ENCODE data around the gene CEP112.

Gene CEP112

DNA sequence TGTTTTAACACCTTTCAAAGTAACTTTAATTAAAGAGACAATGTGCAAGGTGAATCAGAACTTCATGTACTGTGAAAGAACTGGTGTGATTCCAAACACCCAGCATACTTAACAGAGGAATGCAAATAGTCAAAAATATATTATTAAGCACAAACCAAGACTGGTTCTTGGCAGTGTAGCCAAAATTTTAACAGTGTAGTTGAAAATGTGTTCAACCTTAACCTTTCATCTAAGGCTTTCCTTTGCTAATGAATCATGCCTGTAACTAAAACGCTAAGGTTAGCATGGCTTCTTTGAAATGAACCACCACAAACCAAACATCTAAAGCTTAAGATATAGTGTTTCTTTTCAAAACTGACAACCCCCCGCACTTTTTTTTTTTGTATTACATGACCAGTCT lies 484.2 kb downstream of the CEP112 start:
- no peak overlapping the region for H3K27ac ChIP-seq
- no peak for TF ChIP-seq ZFX (IDR thresholded peaks at IDR 0.05; ENCODE audit: borderline replicate concordance)
- TF ChIP-seq, protein P1, sequence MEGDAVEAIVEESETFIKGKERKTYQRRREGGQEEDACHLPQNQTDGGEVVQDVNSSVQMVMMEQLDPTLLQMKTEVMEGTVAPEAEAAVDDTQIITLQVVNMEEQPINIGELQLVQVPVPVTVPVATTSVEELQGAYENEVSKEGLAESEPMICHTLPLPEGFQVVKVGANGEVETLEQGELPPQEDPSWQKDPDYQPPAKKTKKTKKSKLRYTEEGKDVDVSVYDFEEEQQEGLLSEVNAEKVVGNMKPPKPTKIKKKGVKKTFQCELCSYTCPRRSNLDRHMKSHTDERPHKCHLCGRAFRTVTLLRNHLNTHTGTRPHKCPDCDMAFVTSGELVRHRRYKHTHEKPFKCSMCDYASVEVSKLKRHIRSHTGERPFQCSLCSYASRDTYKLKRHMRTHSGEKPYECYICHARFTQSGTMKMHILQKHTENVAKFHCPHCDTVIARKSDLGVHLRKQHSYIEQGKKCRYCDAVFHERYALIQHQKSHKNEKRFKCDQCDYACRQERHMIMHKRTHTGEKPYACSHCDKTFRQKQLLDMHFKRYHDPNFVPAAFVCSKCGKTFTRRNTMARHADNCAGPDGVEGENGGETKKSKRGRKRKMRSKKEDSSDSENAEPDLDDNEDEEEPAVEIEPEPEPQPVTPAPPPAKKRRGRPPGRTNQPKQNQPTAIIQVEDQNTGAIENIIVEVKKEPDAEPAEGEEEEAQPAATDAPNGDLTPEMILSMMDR (IDR thresholded peaks at IDR 0.05), result no peak

DNA sequence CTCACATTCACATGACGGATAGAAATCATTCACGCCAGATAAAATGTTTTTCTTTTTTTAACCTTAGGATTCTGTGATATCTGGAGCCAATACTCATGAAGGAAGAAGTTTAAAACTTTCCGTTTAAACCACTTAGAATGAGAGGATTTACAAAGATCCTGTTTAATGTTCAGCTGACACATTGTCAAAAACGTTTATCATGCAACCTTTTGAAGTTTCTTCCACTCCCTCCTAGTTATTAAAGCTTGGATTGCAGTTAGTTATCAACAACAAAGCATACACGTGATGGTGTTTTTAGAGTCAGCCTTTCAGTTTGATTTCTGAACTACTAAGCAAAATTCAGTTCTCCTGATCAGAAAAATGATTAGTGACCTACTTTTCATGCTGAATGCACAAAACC lies 487.2 kb downstream of the CEP112 start:
- TF ChIP-seq ZFX (IDR thresholded peaks at IDR 0.05; ENCODE audit: borderline replicate concordance), result no peak
- TF ChIP-seq, protein P1 (IDR thresholded peaks at IDR 0.05), result no peak
- no peak overlapping the region for H3K27ac ChIP-seq

DNA sequence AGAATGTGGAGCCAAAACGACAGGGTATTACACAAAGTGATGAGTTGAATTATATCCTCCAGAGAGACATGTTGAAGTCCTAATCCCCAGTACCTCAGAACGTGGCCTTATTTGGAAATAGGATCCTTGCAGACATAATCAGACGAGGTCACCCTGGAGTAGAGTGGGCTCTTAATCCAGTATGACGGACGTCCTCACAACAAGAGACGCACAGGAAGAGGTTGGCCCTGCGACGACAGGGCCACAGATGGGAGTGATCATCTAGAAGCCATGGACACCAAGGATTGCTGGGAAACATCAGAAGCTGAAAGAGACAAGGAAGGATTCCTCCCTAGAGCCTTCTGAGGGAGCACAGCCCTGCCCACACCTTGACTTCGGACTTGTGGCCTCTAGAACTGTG lies 488.0 kb downstream of the CEP112 start:
- H3K27ac ChIP-seq, result no peak overlapping the region
- no peak for TF ChIP-seq ZFX (IDR thresholded peaks at IDR 0.05; ENCODE audit: borderline replicate concordance)
- TF ChIP-seq, protein P1 (IDR thresholded peaks at IDR 0.05), result no peak

DNA sequence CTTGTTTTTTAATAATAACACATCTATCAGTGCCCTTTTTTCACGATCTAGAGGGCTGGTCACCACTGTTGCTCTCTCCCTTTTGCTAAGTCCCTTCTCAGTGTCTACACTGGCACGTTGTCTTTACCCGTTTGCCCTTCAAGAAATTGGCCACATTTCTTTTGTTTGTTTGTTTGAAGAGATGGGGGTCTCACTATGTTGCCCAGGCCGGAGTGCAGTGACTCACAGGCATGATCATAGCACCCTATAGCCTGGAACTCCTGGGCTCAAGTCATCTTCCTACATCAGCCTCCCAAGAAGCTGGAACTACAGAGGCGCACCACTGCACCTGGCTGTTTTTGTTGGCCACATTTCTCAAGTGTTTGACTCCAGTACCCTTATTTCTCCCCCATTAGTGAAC lies 492.5 kb downstream of the CEP112 start:
- H3K27ac ChIP-seq, result no peak overlapping the region

DNA sequence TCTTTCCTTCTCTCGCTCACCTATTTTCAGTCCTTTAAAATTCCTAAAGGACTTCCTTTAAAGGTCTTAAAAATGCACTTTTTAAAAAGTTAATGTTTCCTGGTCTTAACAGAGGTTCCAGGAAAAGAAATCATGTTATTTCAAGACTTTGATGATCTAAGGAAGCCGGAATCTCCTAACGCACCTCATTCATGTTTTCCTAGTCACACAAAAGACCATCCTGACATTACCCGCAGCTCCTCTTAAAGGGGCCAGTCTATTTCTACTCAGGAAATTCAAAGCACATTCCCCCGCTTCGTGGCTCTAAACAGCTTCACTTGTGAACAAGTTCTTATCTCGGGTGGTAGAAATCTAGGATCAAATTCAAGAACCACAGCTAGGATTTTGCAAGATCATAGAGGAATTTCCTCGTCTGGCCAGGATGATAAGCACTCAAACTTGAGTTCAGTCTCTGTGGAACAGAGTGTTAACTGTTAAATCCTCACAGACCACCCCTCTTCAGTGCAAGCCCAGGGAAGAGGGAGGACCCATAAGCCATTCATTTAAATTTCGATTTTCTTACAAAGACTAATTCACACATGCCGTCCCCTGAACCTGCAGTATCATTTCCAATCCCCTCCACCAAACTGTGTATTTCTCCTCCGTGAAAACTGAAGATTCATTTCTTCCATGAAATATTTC lies 493.4 kb downstream of the CEP112 start:
- no peak overlapping the region for H3K27ac ChIP-seq
- TF ChIP-seq, protein P1 (IDR thresholded peaks at IDR 0.05), result no peak
- TF ChIP-seq ZFX (IDR thresholded peaks at IDR 0.05; ENCODE audit: borderline replicate concordance), result no peak

More for the DNA sequence above, 492.5 kb downstream of the CEP112 start:
- TF ChIP-seq ZFX (IDR thresholded peaks at IDR 0.05; ENCODE audit: borderline replicate concordance), result no peak
- TF ChIP-seq, protein P1 (IDR thresholded peaks at IDR 0.05), result no peak

DNA sequence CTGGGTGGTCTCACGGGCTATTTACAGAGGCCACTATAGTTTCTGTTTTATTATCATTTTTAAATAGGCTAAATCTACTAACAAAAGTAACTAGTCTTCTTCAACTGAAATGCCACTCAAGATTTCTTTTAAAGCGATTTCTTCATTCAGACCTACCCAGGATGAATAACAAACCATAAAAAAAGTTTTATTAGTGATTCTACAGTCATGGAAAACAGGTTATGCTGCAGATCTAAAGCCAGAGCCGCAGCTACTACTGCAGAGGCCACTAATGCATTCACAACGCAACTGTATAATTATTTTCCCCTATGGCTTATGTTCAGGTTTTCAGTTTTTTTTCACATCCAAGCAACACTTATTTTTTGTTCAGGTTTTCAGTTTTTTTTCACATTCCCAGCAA lies 494.3 kb downstream of the CEP112 start:
- TF ChIP-seq, protein P1 (IDR thresholded peaks at IDR 0.05), result no peak
- no peak for TF ChIP-seq ZFX (IDR thresholded peaks at IDR 0.05; ENCODE audit: borderline replicate concordance)
- no peak overlapping the region for H3K27ac ChIP-seq

DNA sequence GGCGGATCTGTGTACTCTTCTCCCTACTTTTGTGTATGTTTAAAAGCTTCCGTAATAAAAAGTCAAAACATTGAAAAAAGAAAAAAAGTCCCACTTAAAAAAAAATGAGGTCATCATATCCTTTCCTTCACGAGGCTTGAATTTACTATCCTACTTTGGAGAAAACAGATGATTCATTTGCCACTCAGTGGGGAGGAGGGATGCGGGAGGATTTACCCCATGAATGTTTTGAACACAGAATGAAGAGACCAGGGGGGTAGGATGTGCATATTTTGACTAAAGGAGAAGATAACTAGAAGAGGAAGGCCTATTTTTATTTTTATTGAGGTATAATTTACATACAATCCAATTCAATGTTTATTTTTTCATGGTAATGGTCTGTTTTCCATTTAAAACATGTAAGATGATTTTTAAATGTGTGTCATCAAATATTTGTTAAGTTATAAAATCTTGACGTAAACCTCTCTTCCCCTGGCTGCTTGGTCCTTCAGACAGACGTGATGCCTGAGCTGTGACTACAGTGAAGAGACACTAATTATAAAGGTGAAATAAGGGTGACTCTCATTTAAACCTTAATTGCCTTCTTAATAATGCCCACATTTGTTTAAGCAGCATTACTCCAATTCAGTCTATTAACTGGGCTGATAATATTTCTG lies 495.1 kb downstream of the CEP112 start:
- no peak overlapping the region for H3K27ac ChIP-seq
- TF ChIP-seq, protein P1 (IDR thresholded peaks at IDR 0.05), result no peak
- TF ChIP-seq ZFX (IDR thresholded peaks at IDR 0.05; ENCODE audit: borderline replicate concordance), result no peak
